Measurements from ENCODE around the gene ANKMY2. TPM values are rescaled to one million over a fixed set of nuclear protein-coding genes. Genes with fewer than 3 reads are reported as not detected.

Gene ANKMY2
- 10 to 100 TPM in 1 of 2 experiments, 1 to 10 TPM in 1; 9.8 to 10.5 TPM for total RNA-seq

DNA sequence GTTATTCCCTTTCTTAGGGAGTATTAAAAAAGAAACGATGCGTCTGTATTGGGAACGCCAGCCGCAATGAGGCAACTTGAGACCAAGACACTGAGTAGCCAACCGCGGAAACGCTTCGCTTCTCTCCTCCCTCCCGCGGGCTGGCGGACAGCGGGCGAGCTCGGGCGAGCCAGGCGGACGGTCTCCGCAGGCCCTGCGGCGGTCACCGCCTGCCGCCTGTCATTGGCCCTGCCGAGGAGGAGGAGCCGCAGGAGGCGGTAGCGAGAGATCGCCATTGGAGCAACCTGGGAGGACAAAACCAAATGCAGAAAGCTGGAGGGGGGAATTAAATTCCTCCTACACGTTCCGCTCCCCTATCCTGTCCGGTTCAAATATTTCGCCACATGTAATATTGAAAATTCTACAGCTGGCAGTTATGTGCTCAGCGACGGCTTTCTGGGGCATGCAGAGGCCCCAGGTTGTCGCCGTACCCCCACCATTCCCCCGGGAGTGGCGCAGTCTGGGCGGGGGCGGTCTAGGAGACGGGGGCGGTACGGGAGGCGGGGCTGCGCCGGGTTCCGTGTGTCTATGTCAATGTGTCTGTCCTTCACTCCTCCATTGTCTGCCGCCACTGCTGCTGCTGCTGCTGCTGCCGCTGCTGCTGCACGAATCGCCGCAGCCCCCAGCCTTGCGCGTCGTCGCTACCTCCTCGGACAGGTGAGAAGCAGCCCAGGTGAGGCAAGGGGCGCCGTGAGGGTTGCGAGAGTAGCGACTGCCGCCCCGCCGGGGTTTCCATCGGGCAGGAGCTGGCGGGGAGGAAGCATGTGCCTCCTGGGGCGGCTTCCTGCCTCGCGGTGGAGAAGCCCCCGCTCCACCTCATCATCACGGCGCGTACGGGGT lies at the start of gene ANKMY2, which contains the start of gene BZW2:
ANKMY2 (minus strand) TSS at position 162 of the 879 bp plus-strand sequence. CDS start 181 bp downstream, outside the sequence.
BZW2 (plus strand) TSS at position 589 of the 879 bp plus-strand sequence. CDS start 19,263 bp downstream, outside the sequence.
- Mint-ChIP-seq H3K4me1 (ENCODE audit: low read depth) (peaks cover 52% of the 10 kb centered on the region), H3K27ac (peak within 1 kb of the TSS; percentile 94), H3K27me3 (no peaks in the 10 kb centered on the region), H3K36me3 (ENCODE audit: low read depth) (peaks cover 33% of the 10 kb centered on the region), H3K4me3 (peak within 1 kb of the TSS; percentile 93), H3K9me3 (no peaks in the 10 kb centered on the region)
- peak; percentile 93 for DNase-seq
- intact Hi-C loops (cut with micrococcal nuclease), result no loop called here
- ChIA-PET CTCF (interaction anchor here (0.8 to 1.1 kb wide), 6 partner anchors 10 to 225 kb away, joined by 3 to 5 read pairs (median 4); no protein-coding TSS in a partner anchor), POLR2A (interaction anchor here (0.6 to 3.6 kb wide), 19 partner anchors 10 to 692 kb away, joined by 3 to 30 read pairs (median 4); partner anchors contain the start of gene CRPPA)
- ATAC-seq, result peak; percentile 91
- TF ChIP-seq CTCF (IDR thresholded peaks at IDR 0.05), result no peak

DNA sequence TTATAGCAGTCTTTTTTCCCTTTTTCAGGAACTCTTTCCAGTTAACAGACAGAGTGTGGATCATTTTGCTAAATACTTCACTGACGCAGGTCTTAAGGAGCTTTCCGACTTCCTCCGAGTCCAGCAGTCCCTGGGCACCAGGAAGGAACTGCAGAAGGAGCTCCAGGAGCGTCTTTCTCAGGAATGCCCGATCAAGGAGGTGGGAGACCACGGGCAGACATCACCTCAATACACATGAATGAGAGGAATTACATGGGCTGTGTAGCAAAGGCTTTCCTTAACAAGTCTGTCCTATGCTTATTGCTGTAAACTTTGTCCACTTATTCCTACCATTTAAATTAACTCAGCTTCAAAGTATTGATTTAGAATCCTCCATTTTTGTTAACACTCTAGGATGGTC lies 49.3 kb upstream of the ANKMY2 start:
- no peak overlapping the region for H3K4me3 Mint-ChIP-seq
- no peaks in the 10 kb centered on the region for H3K27me3 Mint-ChIP-seq
- TF ChIP-seq CTCF (IDR thresholded peaks at IDR 0.05), result no peak
- peaks cover 68% of the 10 kb centered on the region for H3K36me3 Mint-ChIP-seq (ENCODE audit: low read depth)
- H3K4me1 Mint-ChIP-seq (ENCODE audit: low read depth), result no peaks in the 10 kb centered on the region
- DNase-seq, result no peak
- H3K9me3 Mint-ChIP-seq, result no peaks in the 10 kb centered on the region
- intact Hi-C loops (cut with micrococcal nuclease), result no loop called here
- no peak overlapping the region for H3K27ac Mint-ChIP-seq
- POLR2A ChIA-PET, result interaction anchor here (0.6 kb wide), 1 partner anchor 48 kb away, joined by 3 read pairs; no protein-coding TSS in a partner anchor
- no peak for ATAC-seq
- CTCF ChIA-PET, result interaction anchor here (0.7 to 1.6 kb wide), 4 partner anchors 92 to 226 kb away, joined by 3 to 9 read pairs (median 4); no protein-coding TSS in a partner anchor

DNA sequence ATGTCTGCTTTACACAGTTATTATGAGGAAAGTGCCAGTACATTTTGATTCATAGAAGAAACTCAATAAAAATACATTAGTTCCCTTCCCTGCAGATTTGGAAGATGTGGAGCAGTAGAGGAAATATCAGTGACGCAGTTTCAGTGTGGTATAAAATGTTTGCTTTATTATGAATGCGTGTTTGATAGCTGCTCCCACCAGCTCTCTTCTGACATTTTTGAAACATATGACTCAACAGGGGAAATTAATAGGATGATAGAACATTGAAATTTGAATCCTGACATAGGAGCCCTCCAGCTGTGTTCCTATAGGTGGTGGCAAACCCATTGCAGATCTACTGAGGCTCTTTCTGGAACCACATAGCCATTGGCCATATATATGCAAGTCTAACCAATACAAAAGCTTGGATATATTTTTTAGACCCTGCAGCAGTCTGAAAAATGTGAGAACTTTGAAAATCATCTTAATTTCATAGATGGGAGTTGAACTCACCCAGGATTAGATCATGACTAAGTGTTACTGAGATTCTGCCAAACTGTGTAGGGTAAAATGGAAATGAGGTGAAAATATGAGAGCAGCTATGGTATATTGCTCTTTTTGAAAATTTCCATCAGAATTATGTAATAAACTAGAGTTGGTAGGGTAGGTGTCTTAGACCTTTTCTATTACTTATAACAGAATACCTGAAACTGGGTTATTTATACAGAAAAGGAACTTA lies 48.2 kb upstream of the ANKMY2 start:
- Mint-ChIP-seq H3K27me3 (no peaks in the 10 kb centered on the region), H3K36me3 (ENCODE audit: low read depth) (peaks cover 61% of the 10 kb centered on the region), H3K9me3 (no peaks in the 10 kb centered on the region), H3K4me1 (ENCODE audit: low read depth) (no peaks in the 10 kb centered on the region), H3K4me3 (no peak overlapping the region), H3K27ac (no peak overlapping the region)
- TF ChIP-seq CTCF (IDR thresholded peaks at IDR 0.05), result no peak
- CTCF ChIA-PET, result no interaction called here
- POLR2A ChIA-PET, result no interaction called here
- intact Hi-C loops (cut with micrococcal nuclease), result no loop called here
- ATAC-seq (no peak), DNase-seq (no peak)

DNA sequence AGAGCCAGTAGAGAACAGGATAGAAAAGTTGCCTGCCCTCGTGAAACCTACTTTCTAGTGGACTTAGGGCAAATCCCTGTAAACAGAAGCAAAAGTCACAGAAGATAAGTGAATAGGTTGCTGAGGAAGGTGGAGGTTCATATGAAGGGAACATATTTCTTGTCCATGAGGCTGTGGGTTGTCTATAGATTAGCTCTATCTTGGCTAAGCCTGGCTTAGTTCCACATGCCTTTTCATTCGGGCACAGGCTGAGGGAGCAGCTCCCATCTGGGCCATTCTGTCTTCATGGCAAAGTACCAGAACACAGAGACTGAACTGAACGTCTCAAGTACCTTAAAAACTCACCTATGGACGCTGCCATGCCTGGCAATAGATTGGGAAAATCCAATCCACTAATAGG lies 45.7 kb upstream of the ANKMY2 start:
- no peak for TF ChIP-seq CTCF (IDR thresholded peaks at IDR 0.05)
- Mint-ChIP-seq H3K27ac (no peak overlapping the region), H3K4me3 (no peak overlapping the region), H3K36me3 (ENCODE audit: low read depth) (peaks cover 49% of the 10 kb centered on the region), H3K27me3 (no peaks in the 10 kb centered on the region), H3K4me1 (ENCODE audit: low read depth) (no peaks in the 10 kb centered on the region), H3K9me3 (no peaks in the 10 kb centered on the region)
- no peak for DNase-seq
- ChIA-PET POLR2A (interaction anchor here (1.5 kb wide), 1 partner anchor 39 kb away, joined by 3 read pairs; no protein-coding TSS in a partner anchor), CTCF (interaction anchor here (1.3 kb wide), 1 partner anchor 48 kb away, joined by 3 read pairs; no protein-coding TSS in a partner anchor)
- intact Hi-C loops (cut with micrococcal nuclease), result no loop called here
- ATAC-seq, result no peak
